GM12878 (cell line): ENCODE data around the gene CFAP61.
"Not testable (repeated sequence)": the region's sequence is repeated elsewhere in the genome, so short reads cannot be mapped to it uniquely, and the experiment has no call there.

Experiments
- CEBPB ChIP-seq, 2 experiments: fragments of 150-350 bp in 1 of 2; IDR thresholded peaks; 2 replicates each; pipeline ENCODE4 v1.6.1; 2012 to 2014; ENCODE audit warnings: low read depth in 2 of 2, low read length in 2 of 2, borderline replicate concordance in 1 of 2, inconsistent platforms in 1 of 2
- CHD1 ChIP-seq: IDR thresholded peaks from 2 replicates; pipeline ENCODE4 v1.6.1; 2012; ENCODE audit warnings: low read depth, low read length, improper control_type of control experiment
- CREB1 ChIP-seq: IDR thresholded peaks from 2 replicates; pipeline ENCODE4 v1.6.1; 2012; ENCODE audit warnings: low read depth, mild to moderate bottlenecking, inconsistent platforms
- CTCF ChIP-seq, 3 experiments: IDR thresholded peaks in 2 of 3; conservative IDR thresholded peaks in 1 of 3; 2 replicates each; pipeline ENCODE4 v1.5.1; 2011; ENCODE audit warnings: low read depth in 3 of 3, low read length in 3 of 3, mild to moderate bottlenecking in 3 of 3, control low read depth in 2 of 3, moderate library complexity in 2 of 3, inconsistent platforms in 1 of 3, mixed read lengths in 1 of 3; ENCODE audit not compliant: control insufficient read depth in 2 of 3, insufficient read depth in 1 of 3; ENCODE audit errors: extremely low read depth in 1 of 3
- MAX ChIP-seq: IDR thresholded peaks from 2 replicates; pipeline ENCODE4 v1.6.1; 2012; ENCODE audit warnings: low read depth, low read length, improper control_type of control experiment
- NFYB ChIP-seq: IDR thresholded peaks from 2 replicates; pipeline ENCODE4 v1.6.1; 2011; ENCODE audit warnings: low read depth, mild to moderate bottlenecking, low read length, improper control_type of control experiment, moderate library complexity; ENCODE audit not compliant: insufficient read depth
- ZBTB11 ChIP-seq: fragments of 450-650 bp; formaldehyde crosslinking; IDR thresholded peaks from 2 replicates; pipeline ENCODE4 v1.5.0; 2022; ENCODE audit warnings: mild to moderate bottlenecking, missing genetic modification characterization
- ZNF207 ChIP-seq: fragments of 450-650 bp; IDR thresholded peaks from 2 replicates; pipeline ENCODE4 v1.6.1; 2014; ENCODE audit warnings: antibody characterized with exemption, mild to moderate bottlenecking, borderline replicate concordance
- ZNF384 ChIP-seq: IDR thresholded peaks from 2 replicates; pipeline ENCODE4 v1.6.1; 2012; ENCODE audit warnings: low read depth, mild to moderate bottlenecking, low read length, improper control_type of control experiment, borderline replicate concordance

- not testable (repeated sequence) for TF ChIP-seq CHD1; ZBTB11 (CRISPR knock-in tag); NFYB; CTCF (IDR thresholded peaks at IDR 0.05 in 2 of 3, conservative IDR thresholded peaks at IDR 0.05 in 1 of 3; ENCODE audit: control insufficient read depth in 2 of 3, extremely low read depth in 1 of 3, insufficient read depth in 1 of 3, low read depth in 3 of 3, low read length in 3 of 3); MAX; CREB1; ZNF207; ZNF384; CEBPB (IDR thresholded peaks at IDR 0.05; ENCODE audit: borderline replicate concordance in 1 of 2, low read depth in 2 of 2, low read length in 2 of 2)
These were observed 192.1 kb downstream of the CFAP61 start for GRCh38 chr20:20244384-20244783.
